HG02884 (cell line): ENCODE data around the gene PAX2.

ENCODE experiments used
- ATAC-seq: cut with Tn5 transposase; IDR thresholded peaks from one replicate; pipeline ENCODE4 v1.9.1; 2021; ENCODE audit warnings: mild to moderate bottlenecking, moderate library complexity; ENCODE audit not compliant: unreplicated experiment

PAX2 gene

GRCh38 chr10:100873827-100874326 is 128.5 kb downstream of the PAX2 start:
- ATAC-seq = no peak

GRCh38 chr10:100874702-100875483 is 129.5 kb downstream of the PAX2 start:
- no peak for ATAC-seq

GRCh38 chr10:100875484-100876166 is 130.2 kb downstream of the PAX2 start:
- no peak for ATAC-seq

- ATAC-seq = no peak
These were observed 131.4 kb downstream of the PAX2 start for GRCh38 chr10:100876585-100877460.

- no peak for ATAC-seq
These were observed 132.1 kb downstream of the PAX2 start for GRCh38 chr10:100877461-100877850.

- no peak for ATAC-seq
These were observed 133.0 kb downstream of the PAX2 start for GRCh38 chr10:100878291-100878910.
